Posterior vena cava (tissue), 2 donors: ENCODE results near the gene SPDEF. TPM values are rescaled to one million over a fixed set of nuclear protein-coding genes. Genes with fewer than 3 reads are reported as not detected.

Source experiments
- DNase-seq: peaks from one replicate; pipeline ENCODE4 v3.0.0-alpha.2; 2020; ENCODE audit warnings: low spot score
- intact Hi-C, 2 donors: fragments of 100-400 bp; cut with DNase I; formaldehyde crosslinking; loops; one replicate each; pipeline versions ENCODE4 v1.14.1 to v1.14.2; 2022 to 2023
- total RNA-seq, 2 donors: library from RNA; stranded (reverse); fragmentation: NEBNext Ultra II Directional; extraction: Animal tissue kit (Norgen Biotek cat#: 25700); gene quantifications; one replicate each; pipeline ENCODE4 v1.2.1, GENCODE V29; 2021
- donor health status: DM: yes; HTN: yes; CAD: no.
- donor health status: DM: yes; HTN: yes; CAD: no.

Gene SPDEF
- total RNA-seq, 2 donors from 2014 or later: not detected

DNA sequence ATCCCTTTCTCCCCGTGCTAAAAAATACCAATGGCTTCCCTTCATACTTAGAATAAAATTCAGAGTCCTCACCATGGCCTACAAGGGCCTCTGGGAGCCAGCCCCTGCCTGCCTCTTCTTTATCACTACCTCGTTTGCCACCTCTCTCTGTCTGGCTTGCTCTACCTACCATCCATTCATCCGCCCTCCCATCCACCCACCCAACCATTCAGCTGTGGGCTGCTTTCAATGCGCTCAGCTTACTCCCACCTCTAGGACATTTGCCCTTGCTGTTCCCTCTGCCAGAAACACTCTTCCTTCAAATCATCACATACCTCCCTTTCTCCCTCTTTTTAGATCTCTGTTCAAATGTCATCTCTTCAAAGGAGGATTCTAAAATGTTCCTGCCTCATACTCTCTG is 45.8 kb downstream of the SPDEF start:
- peak; percentile 23 for DNase-seq
- intact Hi-C loops: no loop called here

DNA sequence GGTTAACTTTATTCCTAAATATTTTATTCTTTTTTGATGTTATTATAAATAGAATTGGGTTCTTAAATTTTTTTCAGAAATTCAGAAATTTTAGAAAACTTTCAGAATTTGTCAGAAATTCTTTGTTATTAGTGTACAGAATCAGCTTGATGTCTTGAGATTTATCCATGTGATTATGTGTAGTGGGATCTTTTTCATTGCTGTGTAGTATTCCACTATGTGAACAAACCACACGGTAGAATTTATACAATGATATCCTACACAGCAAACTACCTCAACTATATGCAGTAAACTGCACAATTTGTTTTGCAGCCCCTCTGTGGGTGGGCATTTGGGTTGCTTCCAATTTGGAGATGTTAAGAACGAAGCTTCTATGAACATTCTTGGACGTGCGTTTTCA is 46.3 kb downstream of the SPDEF start:
- intact Hi-C loops: no loop called here
- no peak for DNase-seq

DNA sequence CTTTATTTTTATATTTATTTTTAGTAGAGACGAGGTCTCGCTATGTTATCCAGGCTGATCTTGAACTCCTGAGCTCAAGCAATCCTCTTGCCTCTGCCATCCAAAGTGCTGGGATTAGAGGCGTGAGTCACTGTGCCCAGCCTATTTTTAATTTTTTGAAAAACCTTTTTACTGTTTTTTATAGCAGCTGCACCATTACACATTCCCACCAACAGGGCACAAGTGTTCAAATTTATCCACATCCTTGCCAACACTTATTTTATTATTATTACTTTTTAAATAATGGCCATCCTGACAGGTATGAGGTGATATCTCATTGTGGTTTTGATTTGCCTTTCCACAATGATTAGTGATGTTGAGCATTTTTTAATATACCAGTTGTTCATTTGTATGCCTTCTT is 47.7 kb downstream of the SPDEF start:
- intact Hi-C loops: no loop called here
- no peak for DNase-seq

DNA sequence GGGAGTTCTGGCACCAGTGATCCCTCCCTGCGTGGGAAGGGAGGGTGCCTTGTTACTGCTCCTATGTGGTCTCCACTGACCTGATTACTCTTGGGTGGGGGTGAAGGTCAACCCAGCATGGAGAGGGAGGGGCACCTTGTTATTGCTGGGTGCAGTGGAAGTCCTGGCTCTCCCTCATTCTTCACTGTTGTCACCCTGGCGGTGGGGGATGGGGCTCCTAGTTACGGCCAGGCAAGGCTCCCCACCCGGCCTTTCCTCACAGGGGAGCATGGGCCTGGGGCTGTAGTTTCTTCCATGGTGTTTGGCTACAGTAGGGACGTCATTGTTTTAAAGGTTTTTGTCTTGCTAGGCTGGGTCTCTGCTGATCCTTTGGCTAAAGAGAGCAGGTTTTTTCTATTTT is 49.4 kb downstream of the SPDEF start:
- intact Hi-C loops: loop anchor here in 1 of 2 donors (2.0 kb wide), 1 partner anchor 76 kb away; no protein-coding TSS in a partner anchor
- DNase-seq: peak; percentile 23

DNA sequence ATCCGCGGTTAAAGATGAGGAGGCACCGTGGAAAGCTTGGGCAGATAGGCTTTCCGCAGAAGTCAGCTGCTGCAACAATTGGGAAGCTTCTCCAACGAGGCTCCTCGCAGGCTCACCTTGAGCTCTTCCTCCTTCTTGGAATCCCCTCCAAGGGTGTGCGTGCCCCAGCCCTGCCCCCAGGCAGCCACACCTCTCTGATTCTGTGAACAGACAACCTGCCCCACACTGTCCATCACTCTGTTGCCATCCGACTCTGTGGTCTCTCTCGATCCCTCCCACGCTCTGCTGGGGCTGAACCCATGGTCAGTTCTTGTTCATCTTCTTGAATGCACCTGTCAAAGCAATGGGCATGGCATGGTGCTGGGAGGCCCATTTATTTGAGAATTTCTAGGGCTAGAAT is 58.7 kb downstream of the SPDEF start:
- peak; percentile 61 for DNase-seq
- intact Hi-C loops: no loop called here

DNA sequence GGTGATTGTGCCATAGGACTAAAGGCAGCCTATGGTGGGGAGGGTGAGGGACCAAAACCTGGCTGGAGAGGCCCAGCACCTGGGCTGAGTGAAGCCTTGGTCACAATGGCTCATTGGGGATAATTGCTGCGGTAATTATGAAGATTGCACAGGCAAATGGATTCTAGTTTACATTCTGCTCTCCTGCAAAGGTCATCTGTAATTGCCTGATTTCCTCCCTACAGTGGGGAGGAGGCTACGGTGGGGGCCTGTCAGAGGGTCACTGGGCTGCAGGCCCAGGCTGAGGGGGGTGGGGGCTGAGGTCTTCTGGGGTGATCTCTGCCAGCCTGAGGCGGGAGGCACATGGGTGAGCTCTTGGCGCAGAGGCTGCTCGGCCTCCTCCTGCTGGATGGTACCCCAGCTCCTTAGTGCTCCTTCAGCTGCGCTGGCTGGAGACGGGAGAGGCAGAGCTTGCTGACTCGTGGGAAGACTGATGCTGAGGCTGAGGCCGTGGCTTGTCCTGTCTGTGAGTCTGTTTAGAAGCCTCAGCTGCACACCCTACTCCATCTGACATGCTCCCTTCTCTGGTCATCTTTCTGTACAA is 59.9 kb downstream of the SPDEF start:
- intact Hi-C loops: no loop called here

DNA sequence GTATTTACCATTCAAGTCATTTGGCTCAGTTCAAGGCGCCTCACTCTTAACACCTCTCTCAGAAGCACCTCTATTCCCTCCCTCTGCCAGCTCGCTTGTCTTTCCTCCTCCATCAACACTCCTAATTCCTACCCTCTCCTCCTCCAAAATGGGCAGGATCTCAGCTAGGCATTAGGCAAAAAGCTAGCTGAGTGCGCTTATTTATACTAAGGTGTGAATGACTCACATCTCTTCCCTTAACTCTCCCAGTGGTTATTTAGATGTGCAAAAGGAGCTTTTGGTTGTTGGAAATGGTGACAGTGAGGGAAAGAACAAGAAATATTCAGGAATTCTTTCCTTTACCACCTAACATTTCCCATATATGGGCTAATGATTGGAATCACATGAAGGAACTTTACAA is 61.2 kb downstream of the SPDEF start:
- intact Hi-C loops: no loop called here
- no peak for DNase-seq

More for the DNA sequence above, 59.9 kb downstream of the SPDEF start:
- DNase-seq: peak; percentile 77

DNA sequence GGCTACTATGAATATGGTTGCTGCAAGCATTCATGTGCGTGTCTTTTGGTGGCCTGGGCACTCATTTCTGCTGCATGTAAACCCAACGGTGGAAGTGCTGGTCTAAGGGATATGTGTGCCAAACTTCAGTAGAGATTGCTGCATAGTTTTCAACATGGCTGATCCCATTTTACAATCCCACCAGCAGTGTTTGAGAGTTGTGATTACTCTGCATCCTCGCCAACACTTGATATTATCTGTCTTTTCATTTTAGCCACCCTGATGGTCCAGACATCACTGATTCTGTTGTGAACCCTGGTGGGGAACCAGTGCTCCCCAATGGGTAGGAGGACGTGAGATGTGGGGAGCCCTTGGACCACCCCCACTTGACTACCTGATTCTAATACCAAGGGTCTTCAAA is 62.8 kb downstream of the SPDEF start:
- peak; percentile 34 for DNase-seq
- intact Hi-C loops: no loop called here

DNA sequence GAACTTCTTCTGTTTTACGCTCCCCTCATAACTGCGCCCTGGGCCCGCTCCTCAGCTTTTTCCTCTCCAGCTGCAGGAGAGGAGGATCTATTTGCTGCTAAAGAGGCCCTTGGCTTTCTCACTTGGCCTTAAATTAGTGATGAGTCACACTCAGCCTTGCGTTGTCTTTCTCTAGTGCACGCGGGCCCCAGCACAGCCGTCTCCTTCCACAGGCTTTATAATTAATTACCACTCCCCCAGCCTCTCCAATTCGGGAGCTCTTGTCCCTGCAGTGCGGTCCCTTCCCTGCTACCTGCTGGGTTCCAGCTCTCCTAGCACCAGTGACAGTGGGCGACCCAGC is 65.1 kb downstream of the SPDEF start:
- intact Hi-C loops: no loop called here

DNA sequence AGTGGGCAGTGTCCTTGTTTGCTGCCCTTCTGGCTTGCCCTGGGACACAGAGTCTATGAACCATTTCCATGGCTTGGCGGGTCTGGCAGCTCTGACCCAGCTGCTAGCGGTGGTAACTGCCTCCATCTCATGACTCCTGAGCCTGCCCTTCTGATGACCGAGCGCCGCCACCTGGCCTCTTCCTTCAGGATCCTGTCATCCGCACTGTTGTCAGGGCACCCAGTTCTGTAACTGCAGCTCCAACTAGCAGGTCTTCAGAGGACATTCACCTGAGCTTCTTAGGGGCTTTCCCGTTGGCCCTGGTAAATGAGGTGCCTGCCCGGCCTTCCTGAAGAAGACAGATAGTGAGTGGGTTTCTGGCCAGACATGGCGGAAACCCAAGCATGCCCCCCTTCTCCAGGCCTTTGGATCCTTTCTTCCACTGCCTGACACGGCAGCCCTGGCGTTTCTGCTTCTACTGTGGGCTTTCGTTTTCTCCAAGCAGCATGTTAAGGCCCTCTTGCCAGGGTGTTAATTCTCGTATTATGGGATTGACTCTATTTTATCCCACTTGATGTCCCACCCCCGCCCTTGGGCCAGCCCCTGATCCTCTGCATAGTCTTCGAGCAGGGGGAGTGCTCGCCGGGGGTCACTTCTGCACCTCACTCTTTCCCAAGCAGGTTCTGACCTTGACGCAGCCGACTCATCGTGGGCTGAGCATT is 65.6 kb downstream of the SPDEF start:
- DNase-seq: peak; percentile 69
- intact Hi-C loops: no loop called here

More for the DNA sequence above, 65.1 kb downstream of the SPDEF start:
- peak; percentile 76 for DNase-seq

DNA sequence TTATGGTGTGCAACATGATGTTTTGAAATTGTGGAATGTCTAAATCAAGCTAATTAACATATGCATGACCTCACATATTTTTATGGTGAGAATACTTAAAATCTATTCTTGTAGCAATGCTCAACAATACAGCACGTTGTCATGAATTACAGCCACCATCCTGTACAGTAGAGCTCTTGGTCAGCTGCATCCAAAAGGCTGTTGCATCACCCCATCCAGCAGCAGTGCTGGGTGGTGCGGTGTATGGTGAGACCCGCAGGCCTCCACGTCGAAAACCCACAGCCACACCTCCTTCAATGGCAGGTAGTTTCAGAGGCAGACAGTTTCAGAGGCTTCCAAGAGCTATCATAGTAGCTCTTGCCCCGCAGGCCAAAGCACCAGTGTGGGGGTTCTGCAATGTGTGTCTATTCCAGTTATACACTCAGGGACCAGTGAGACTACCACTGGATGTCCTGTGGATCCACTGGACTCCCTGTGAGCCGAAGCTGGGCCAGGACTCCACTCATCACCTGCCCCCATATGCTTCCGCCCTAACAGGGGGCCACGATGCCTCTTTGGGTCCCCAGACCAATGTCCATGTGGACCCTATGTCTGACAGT is 66.8 kb downstream of the SPDEF start:
- intact Hi-C loops: no loop called here
- peak; percentile 46 for DNase-seq

Other genes with a start within 250 kb of the SPDEF start
- gene NUDT3, start 163.7 kb downstream of the SPDEF start, total RNA-seq: 10 to 100 TPM; 41.9 to 49.9 TPM
- 1,000 to 10,000 TPM in 1 of 2 donors, 100 to 1,000 TPM in 1; 962 to 1,039 TPM for gene RPS10, start 130.3 kb downstream of the SPDEF start, total RNA-seq
- under 1 TPM in 1 of 2 donors, not detected in 1; 0.09 TPM for gene PACSIN1, start 90.3 kb downstream of the SPDEF start, total RNA-seq
- 10 to 100 TPM; 74.0 to 83.4 TPM for gene ILRUN, start 140.4 kb upstream of the SPDEF start, total RNA-seq
- 10 to 100 TPM; 44.5 to 45.1 TPM for gene SNRPC, start 201.2 kb upstream of the SPDEF start, total RNA-seq
- gene BLTP3A, start 235.8 kb upstream of the SPDEF start, total RNA-seq: 10 to 100 TPM in 1 of 2 donors, 1 to 10 TPM in 1; 8.0 to 11.2 TPM